BE2C (cell line): ENCODE data around the gene FZR1.
A peak's percentile ranks its signal among the peaks of the same experiment; 100 is the strongest.

Source experiments
- DNase-seq: peaks from one replicate; pipeline ENCODE4 v3.0.0-alpha.2; 2020
- H3K27me3 ChIP-seq: fragments of 250-450 bp; sonication (Bioruptor Pico); 2 replicates; pipeline ENCODE4 v1.5.1; 2020; ENCODE audit warnings: mild to moderate bottlenecking
- H3K36me3 ChIP-seq: fragments of 250-450 bp; sonication (Bioruptor Pico); 2 replicates; pipeline ENCODE4 v1.5.1; 2020; ENCODE audit warnings: mild to moderate bottlenecking
- H3K4me1 ChIP-seq: fragments of 250-450 bp; sonication (Bioruptor Pico); 2 replicates; pipeline ENCODE4 v1.5.1; 2020
- H3K4me3 ChIP-seq: 2 replicates; pipeline ENCODE4 v1.5.1; 2011; ENCODE audit warnings: low read depth, low read length
- H3K9me3 ChIP-seq: fragments of 250-450 bp; sonication (Bioruptor Pico); 2 replicates; pipeline ENCODE4 v1.5.1; 2020
- CTCF ChIP-seq: IDR thresholded peaks from 2 replicates; pipeline ENCODE4 v1.5.1; 2012; ENCODE audit warnings: mild to moderate bottlenecking, low read depth, low read length

FZR1 gene

GRCh38 chr19:3465552-3465951 lies 40.6 kb upstream of the FZR1 start:
- H3K4me1 ChIP-seq, result no peaks in the 10 kb centered on the region; the same call in 1 of the 2 replicates
- H3K36me3 ChIP-seq, result peaks cover 14% of the 10 kb centered on the region
- no peak overlapping the region for H3K4me3 ChIP-seq
- TF ChIP-seq CTCF, result no peak
- no peak for DNase-seq
- peaks cover 3% of the 10 kb centered on the region; the same call in 1 of the 2 replicates for H3K27me3 ChIP-seq
- H3K9me3 ChIP-seq, result no peaks in the 10 kb centered on the region

- Histone ChIP-seq H3K9me3 (no peaks in the 10 kb centered on the region), H3K36me3 (peaks cover 11% of the 10 kb centered on the region), H3K27me3 (peaks cover 3% of the 10 kb centered on the region; the same call in 1 of the 2 replicates), H3K4me3 (no peak overlapping the region), H3K4me1 (no peaks in the 10 kb centered on the region; the same call in 1 of the 2 replicates)
- no peak for DNase-seq
- no peak for TF ChIP-seq CTCF
Observed at GRCh38 chr19:3466635-3467034, 39.5 kb upstream of the FZR1 start.

GRCh38 chr19:3467437-3468198 lies 38.5 kb upstream of the FZR1 start:
- peaks cover 9% of the 10 kb centered on the region for H3K36me3 ChIP-seq
- no peak for TF ChIP-seq CTCF
- H3K4me3 ChIP-seq, result no peak overlapping the region
- DNase-seq, result no peak
- H3K9me3 ChIP-seq, result no peaks in the 10 kb centered on the region
- H3K4me1 ChIP-seq, result no peaks in the 10 kb centered on the region; the same call in 1 of the 2 replicates
- peaks cover 3% of the 10 kb centered on the region; the same call in 1 of the 2 replicates for H3K27me3 ChIP-seq

- Histone ChIP-seq H3K4me3 (no peak overlapping the region), H3K4me1 (no peaks in the 10 kb centered on the region; the same call in 1 of the 2 replicates), H3K36me3 (peaks cover 3% of the 10 kb centered on the region), H3K27me3 (peaks cover 3% of the 10 kb centered on the region; the same call in 1 of the 2 replicates), H3K9me3 (no peaks in the 10 kb centered on the region)
- DNase-seq, result no peak
- TF ChIP-seq CTCF, result no peak
Observed at GRCh38 chr19:3468211-3468610, 37.9 kb upstream of the FZR1 start.

GRCh38 chr19:3469638-3470499 lies 36.2 kb upstream of the FZR1 start:
- DNase-seq, result no peak
- H3K4me1 ChIP-seq, result no peaks in the 10 kb centered on the region; the same call in 1 of the 2 replicates

More at GRCh38 chr19:3469638-3470499, 36.2 kb upstream of the FZR1 start:
- no peaks in the 10 kb centered on the region for H3K9me3 ChIP-seq
- peaks cover 3% of the 10 kb centered on the region; the same call in 1 of the 2 replicates for H3K27me3 ChIP-seq
- no peaks in the 10 kb centered on the region for H3K36me3 ChIP-seq
- peak; percentile 29; the same call in 1 of the 2 replicates for TF ChIP-seq CTCF
- H3K4me3 ChIP-seq, result no peak overlapping the region
